CD4-positive, alpha-beta T cell treated with Interleukin-6 for 4 hours (primary cell): ENCODE measurements around the gene ZNF750.

ENCODE experiments used
- DNase-seq: peaks from one replicate; pipeline ENCODE4 v3.0.0-alpha.2; 2020; ENCODE audit warnings: mixed read lengths

ZNF750 gene

GRCh38 chr17:82810644-82811430 lies 29.0 kb downstream of the ZNF750 start:
- no peak for DNase-seq

GRCh38 chr17:82808921-82809905 lies 30.6 kb downstream of the ZNF750 start:
- no peak for DNase-seq

GRCh38 chr17:82808006-82808405 lies 31.8 kb downstream of the ZNF750 start:
- DNase-seq: no peak

GRCh38 chr17:82807562-82807961 lies 32.3 kb downstream of the ZNF750 start:
- DNase-seq: no peak

- no peak for DNase-seq
Measured at GRCh38 chr17:82807101-82807500, 32.7 kb downstream of the ZNF750 start.

GRCh38 chr17:82806645-82807044 lies 33.2 kb downstream of the ZNF750 start:
- no peak for DNase-seq

GRCh38 chr17:82805823-82806222 lies 34.0 kb downstream of the ZNF750 start:
- no peak for DNase-seq

- DNase-seq: no peak
Measured at GRCh38 chr17:82805254-82805653, 34.6 kb downstream of the ZNF750 start.

- DNase-seq: no peak
Measured at GRCh38 chr17:82804442-82805191, 35.2 kb downstream of the ZNF750 start.

- DNase-seq: no peak
Measured at GRCh38 chr17:82803606-82804005, 36.2 kb downstream of the ZNF750 start.

GRCh38 chr17:82803185-82803584 lies 36.6 kb downstream of the ZNF750 start:
- no peak for DNase-seq

GRCh38 chr17:82802075-82802780 lies 37.6 kb downstream of the ZNF750 start:
- no peak for DNase-seq

GRCh38 chr17:82801377-82801970 lies 38.3 kb downstream of the ZNF750 start:
- no peak for DNase-seq

- no peak for DNase-seq
Measured at GRCh38 chr17:82800885-82801284, 38.9 kb downstream of the ZNF750 start.

- no peak for DNase-seq
Measured at GRCh38 chr17:82799591-82799990, 40.2 kb downstream of the ZNF750 start.

GRCh38 chr17:82798752-82799151 lies 41.1 kb downstream of the ZNF750 start:
- DNase-seq: no peak

- DNase-seq: no peak
Measured at GRCh38 chr17:82797061-82797460, 42.8 kb downstream of the ZNF750 start.

GRCh38 chr17:82795615-82796014 lies 44.2 kb downstream of the ZNF750 start:
- no peak for DNase-seq

GRCh38 chr17:82794781-82795482 lies 44.9 kb downstream of the ZNF750 start:
- DNase-seq: no peak

- no peak for DNase-seq
Measured at GRCh38 chr17:82793974-82794630, 45.7 kb downstream of the ZNF750 start.

- DNase-seq: no peak
Measured at GRCh38 chr17:82791532-82791931, 48.3 kb downstream of the ZNF750 start.
